ENCODE measurements around the gene KAZN.

GRCh38 chr1:15094719-15095495 lies 496.4 kb downstream of the KAZN start:
- no peak for TF ChIP-seq USF1 (IDR thresholded peaks at IDR 0.05)
- TF ChIP-seq RAD21 (IDR thresholded peaks at IDR 0.05; ENCODE audit: low read depth) = no peak
- no peak for TF ChIP-seq TAF1 (IDR thresholded peaks at IDR 0.05; ENCODE audit: low read depth)
- TF ChIP-seq TCF12 (IDR thresholded peaks at IDR 0.05; ENCODE audit: low read depth) = no peak
